ENCODE measurements around the gene TPD52L1.

- TF ChIP-seq TAF1 (IDR thresholded peaks at IDR 0.05; ENCODE audit: borderline replicate concordance, insufficient read depth, low read length) (no peak), POLR2AphosphoS5 (IDR thresholded peaks at IDR 0.05; ENCODE audit: low read depth, low read length) (no peak), REST (IDR thresholded peaks at IDR 0.05; ENCODE audit: insufficient read depth in 1 of 2, low read depth in 2 of 2, low read length in 2 of 2) (no peak)
Measured at GRCh38 chr6:125222531-125223455, 69.2 kb downstream of the TPD52L1 start.
